Fibroblast of skin of right quadriceps (primary cell): Measurements from ENCODE around the gene AP4E1.
"Not testable (repeated sequence)": the region's sequence is repeated elsewhere in the genome, so short reads cannot be mapped to it uniquely, and the experiment has no call there.

ENCODE experiments used
- DNase-seq: peaks from one replicate; pipeline ENCODE4 v3.0.0-alpha.2; 2013

Gene AP4E1

DNA sequence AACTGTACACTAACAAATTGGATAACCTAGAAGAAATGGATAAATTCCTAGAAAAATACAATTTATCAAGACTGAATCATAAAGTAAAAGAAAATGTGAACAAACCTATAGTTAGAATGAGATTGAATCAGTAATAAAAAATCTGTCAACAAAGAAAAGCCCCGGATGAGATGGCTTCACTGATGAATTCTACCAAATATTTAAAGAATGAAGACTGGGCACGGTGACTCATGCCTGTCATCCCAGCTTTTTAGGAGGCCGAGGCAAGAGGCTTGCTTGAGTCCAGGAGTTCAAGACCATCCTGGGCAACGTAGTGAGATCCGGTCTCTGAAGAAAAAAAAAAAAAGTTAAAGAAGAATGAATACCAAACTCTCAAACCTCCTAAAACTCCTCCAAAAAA is 17.7 kb upstream of the AP4E1 start:
- DNase-seq: peak; percentile 33

DNA sequence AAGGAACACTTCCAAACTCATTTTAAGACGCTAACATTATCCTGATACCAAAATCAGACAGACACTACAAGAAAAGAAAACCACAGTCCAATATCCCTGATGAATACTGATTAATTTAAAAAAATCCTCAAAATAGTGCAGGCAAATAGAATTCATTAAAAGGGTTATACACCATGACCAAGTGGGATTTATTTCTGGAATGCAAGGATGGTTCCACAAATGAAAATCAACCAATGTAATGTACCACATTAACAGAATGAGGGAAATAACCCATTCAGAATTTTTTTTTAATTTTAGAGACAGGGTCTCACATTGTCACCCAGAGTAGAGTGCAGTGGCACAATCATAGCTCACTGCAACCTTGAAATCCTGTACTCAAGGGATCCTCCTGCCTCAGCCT is 17.3 kb upstream of the AP4E1 start:
- no peak for DNase-seq

DNA sequence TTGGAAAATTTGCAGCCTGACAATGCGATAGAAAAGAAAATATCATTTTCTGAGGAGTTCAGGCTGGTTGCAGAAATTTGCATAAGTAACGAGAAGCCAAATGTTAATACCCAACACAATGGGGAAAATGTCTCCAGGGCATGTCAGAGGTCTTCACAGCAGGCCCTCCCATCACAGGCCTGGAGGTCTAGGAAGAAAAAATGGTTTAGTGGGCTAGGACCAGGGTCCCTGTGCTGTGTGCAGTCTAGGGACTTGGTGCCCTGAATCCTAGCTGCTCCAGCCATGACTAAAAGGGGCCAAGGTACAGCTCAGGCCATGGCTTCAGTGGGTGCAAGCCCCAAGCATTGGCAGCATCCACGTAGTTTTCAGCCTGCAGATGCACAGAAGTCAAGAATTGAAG is 14.5 kb upstream of the AP4E1 start:
- no peak for DNase-seq

DNA sequence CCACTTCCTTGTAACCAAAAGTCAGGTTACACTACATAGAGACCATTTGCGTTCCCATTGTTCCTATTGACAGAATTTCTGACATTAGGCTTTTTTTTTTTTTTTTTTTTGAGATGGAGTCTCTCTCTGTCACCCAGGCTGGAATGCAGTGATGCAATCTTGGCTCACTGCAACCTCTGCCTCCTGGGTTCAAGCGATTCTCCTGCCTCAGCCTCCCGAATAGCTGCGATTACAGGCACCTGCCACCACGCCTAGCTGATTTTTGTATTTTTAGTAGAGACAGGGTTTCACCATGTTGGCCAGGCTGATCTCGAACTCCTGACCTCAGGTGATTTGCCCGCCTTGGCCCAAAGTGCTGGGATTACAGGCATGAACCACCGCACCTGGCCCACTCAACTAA is 7.1 kb upstream of the AP4E1 start:
- DNase-seq: not testable (repeated sequence)

DNA sequence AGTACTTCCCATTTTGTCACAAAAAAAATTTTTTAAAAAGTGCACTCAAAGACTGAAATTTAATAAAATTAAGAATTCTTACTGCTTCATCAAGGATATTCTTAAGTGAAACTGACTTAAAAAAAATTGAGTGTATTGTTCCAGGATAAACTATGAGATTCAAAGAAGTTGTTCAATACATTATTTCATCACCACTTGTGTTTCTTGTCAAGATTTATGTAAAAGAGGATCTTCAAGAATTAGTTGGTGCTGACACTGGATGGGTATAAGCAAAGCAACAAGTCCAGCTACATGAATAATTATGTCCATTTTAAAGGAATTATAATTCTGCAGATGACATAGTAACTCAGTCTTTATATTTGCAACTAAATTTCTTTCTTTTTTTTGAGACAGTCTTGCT is 4.3 kb upstream of the AP4E1 start:
- DNase-seq: no peak

DNA sequence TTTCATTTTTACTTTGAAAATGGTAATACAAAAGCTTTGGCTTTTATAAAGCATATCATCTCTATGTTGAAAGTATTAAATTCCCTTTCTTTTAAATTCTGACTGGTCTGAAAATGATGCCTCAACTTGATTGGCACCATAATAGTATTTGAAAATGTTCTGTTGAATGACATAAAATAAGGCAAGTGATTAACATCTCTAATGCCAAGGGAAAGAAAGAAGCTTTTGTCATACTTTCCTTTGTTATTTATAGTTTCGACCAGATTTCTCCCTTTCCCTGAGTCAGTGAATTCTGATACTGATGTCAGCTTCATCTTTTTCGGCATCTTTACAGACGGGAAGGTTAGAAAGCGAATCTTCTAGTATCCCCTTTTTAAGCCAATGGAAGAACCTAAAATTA is 3.4 kb upstream of the AP4E1 start:
- DNase-seq: no peak

DNA sequence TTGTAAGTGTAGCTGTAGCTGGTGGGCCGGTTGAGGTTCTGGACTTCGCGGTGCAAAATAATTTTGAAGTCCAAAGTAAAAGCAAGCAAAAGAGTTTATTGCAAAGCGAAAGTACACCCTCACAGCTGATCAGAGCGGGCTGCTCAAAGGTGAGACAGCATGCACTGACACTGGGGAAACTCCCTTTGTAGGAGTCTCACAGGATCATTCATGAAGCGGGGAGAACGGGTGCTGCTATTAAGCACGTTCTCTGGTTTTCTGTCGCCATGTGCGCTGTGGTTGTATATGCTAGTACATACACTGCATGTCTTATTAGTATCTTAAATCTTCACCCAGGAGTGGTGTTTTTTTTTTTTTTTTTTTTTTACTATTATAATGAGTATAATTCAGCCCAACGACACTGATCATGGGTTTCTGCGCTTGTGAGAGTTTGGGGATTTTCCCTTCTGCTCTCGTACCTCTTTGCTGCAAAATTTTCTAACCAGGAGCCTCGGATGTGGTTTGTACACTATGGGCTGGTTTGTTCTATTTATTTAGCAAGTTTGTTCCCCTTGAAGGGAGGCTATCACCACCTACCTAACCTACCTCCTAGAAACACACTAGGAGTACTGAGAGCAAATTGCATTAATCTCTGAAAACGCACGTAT is 1.4 kb upstream of the AP4E1 start:
- DNase-seq: no peak

DNA sequence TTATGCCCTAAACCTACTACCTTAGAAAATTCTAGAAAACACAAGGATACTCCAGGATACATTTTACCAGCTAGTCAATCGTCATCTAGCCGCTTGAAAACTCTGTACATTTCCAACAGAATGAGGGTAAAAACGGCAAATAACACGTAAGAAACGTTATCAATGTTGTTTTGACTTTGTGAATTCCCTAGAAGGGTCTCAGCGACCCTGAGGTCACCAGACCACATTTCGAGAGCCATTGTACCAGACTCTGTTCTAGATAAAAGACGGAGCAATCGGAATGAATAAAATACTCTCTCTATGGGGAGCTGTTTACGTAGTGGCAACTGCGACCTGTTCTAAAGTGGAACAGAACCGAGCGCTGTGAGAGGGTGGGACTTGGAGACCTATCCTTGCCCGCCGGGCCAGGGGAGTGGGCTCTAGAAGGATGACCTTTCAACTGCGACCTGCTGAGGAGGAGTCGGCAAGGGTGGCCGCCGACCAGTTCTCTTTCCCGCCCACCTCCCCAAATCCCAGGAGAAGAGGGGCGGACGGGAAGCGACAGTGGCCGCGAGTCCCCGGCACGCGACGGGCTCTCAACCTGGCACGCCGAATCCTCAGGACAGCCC is 778 bp upstream of the AP4E1 start:
- DNase-seq: peak; percentile 24

DNA sequence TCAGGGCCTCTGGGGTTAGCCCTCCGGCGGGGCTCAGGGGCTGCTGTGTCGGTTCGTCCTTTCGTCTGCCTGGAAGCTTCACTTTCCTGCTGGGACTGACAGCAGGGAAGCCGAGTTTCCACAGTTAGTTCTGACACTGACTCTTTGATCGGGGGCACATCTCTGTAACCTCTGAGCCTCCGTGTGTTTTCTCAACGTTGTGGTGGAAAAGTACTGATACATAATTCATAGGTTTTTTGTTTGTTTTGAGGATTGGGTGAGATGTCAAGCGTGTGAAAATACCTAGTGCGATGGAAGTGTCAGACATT is 481 bp downstream of the AP4E1 start:
- DNase-seq: no peak

DNA sequence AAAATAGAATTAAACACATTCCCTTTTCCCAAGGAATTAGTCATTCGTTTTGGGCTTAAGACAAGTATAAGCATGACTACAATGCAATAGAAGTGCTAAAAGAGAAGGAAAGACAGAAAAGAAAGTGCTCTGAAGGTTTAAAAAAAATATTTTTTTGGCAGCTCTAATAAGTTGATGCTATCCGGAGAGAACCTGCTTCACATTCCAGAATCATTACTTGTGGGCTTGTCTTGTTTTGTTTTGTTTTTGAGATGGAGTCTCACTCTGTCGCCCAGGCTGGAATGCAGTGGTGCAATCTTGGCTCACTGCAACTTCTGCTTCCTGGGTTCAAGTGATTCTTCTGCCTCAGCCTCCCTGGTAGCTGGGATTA is 1.9 kb downstream of the AP4E1 start:
- DNase-seq: peak; percentile 87

DNA sequence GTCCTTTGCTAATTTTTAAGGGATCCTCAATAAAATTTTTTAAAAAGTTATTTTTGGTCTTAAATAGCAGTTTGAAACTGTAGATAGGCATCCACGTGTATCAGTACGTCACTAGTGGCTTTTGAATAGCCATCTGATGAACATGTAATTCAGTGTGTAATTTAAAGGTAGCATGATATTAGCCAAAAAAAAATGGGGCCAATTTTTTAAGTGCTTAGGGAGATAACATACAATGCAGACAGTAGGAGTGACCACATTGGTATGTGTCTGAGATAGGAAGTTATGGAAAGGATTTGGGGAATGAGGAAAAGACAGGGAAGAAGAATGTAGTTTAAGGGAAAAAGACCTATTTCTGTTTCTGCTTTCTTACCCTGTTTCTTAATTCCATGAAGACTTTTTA is 2.5 kb downstream of the AP4E1 start:
- DNase-seq: peak; percentile 43

DNA sequence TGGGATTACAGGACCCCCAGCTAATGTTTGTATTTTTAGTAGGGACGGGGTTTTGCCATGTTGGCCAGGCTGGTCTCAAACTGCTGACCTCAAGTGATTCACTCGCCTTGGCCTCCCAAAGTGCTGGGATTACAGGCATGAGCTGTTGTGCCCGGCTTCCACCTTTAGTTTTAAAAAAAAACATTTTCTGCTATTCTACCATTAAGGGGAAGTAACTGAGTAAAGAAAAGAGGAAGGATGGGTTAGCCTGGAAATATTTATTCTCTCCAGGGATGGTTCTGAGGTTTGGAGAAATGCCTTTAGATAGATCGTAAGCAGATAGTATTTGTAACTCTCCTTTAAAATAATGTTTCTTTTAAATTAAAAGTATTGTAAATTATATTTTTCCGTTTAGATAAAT is 3.1 kb downstream of the AP4E1 start:
- DNase-seq: peak; percentile 26

DNA sequence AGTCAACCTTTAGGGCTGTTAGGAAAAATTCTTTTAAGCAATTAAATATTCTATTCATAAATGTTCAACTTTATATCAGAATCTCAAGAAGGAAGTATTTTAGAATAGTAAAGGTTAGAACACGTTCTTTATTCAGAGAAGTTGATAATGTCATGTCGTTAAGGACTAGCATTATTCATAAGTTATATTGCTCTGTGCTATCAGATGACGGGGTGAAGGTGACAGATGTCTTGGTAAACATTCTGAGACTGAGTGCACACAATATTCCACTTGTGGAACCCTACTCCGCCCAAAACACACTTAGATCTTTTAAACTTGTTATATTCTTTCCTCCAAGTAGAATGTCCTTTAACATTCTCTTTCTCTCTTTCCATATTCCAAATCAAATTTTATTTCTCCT is 7.9 kb downstream of the AP4E1 start:
- DNase-seq: no peak

DNA sequence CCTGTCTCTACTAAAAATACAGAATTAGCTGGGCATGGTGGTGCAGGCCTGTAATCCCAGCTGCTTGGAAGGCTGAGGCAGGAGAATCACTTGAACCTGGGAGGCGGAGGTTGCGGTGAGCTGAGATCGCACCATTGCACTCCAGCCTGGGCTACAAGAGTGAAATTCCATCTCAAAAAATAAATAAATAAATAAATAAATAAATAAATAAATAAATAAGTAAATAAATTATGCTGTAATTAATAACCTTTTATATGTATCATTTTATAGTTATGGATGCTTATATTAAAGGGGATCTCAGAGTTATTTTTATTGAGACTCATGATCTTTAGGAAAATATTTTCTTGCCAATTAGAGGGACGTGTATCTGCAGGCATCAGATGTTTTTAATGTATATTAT is 10.9 kb downstream of the AP4E1 start:
- DNase-seq: not testable (repeated sequence)

DNA sequence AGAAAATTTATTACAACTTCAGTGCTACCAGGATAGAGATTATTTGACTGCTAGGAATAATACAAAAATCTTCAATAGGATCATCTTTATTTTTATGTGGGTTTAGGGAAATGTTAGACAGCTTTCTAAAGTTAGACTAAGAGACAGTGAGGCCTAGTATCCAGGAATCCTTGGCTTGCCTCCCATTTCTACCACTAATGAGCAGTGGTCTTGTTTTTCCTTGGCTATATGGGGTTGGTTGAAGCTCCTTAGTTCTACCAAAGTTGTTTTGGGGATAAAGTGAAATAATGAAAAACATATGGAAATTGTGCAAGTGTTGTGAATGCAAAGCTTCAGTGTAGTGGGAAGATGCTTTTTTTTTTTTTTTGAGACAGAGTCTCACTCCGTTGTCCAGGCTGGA is 16.8 kb downstream of the AP4E1 start:
- peak; percentile 78 for DNase-seq

DNA sequence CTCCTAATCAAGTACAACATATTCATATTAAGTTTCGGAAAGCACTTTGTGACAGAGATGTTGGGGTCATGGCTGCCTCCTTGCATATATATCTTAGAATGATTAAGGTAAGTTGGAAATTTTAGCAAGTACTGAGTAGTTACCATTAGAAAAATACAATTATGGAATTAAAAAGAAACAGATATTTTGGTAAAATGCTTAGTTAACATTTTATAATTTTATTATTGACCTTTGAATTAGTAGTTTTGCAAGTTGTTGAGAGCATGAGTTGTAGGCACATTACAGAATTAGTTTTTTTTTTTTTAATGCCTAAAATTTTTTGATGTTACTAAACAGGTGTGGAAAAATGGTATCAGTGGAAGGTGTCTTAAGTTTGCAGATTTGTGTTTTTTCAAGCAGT is 20.6 kb downstream of the AP4E1 start:
- no peak for DNase-seq

DNA sequence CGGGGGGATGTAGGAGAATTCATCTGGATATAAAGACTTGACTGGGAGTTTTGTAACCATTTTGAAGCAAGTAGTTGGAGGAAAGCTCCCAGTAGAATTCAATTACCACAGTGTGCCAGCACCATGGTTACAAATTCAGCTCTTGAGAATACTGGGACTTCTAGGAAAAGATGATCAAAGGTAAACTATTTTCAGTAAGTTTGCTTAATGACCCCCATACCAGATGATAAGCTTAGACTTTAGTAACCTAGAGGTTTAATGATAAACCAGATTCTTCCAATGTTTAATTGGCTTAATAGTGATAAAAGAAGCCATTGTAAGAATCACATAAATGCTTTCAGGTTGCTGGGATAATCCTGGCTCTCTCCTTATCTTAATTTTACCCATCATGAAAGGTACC is 22.3 kb downstream of the AP4E1 start:
- no peak for DNase-seq

DNA sequence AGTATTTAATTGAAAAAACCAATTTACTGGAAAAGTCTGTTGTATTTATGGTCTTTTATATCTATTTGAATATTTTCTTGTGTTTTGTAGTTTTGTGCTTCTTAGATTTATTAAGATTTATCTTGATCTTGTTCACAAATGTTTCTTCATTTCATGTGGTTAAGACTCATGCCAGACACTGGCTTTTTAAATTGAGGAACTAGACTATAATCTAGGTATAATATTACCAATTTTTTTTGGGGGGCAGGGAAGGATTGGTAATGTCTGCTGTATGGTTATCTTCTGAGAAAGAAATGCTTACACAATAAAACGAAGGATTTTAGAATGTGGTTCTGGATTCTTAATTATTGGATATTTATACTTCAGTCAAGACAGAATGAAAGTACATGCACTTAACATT is 24.9 kb downstream of the AP4E1 start:
- no peak for DNase-seq

DNA sequence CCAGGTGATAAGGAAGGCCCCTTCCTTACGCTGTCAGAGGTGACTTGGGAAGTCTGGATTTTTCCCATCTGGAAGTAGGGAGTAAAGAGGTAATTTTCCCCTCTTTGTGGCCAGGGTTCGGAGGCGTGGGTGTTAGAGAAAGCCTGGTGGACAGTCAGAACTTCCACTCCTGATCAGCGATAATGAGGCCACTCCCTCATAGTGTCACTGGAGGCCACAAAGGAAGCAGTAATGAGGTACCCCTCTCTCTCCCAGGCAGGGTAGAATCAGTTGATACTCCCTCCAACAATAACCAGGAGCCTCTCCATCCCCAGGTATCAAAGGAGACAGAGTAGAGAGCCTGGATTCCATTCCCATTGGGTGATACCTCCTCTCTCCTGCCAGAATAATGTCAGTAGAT is 30.0 kb downstream of the AP4E1 start:
- no peak for DNase-seq

DNA sequence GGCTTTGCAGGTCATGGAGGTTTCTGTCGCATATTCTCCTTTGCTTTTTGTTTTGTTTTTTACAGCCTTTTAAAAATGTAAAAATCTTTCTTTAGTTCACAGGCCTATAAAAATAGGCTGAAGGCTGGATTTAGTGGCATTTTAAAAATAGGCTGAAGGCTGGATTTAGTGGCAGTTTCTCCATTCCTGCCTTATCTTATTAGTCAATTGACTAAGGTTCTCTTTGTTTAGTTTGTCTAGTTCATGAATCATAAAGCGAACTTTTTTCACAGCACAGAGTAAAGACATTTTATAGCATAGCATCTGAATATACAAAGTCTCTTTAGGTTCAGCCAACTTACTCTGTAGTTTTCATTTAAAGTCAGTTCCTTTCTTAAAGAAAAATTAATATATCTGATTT is 31.4 kb downstream of the AP4E1 start:
- peak; percentile 4 for DNase-seq

DNA sequence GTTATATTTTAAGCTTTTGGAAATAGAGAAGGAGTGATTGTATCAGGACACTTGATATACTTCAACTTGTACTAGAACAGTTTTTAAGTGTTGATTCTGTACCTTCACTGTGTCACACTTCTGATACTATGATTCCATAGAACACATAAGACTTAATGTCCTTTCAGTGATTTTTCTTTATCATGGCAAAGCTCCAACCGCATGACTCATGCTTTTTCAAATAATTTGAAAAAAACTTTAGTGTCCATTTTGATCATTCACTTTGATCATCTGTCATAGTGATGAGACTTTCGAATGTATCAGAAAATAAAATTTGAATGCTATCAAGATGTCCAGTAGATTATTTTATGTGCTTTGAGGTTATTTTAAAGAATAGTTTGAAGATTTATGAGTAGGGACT is 32.0 kb downstream of the AP4E1 start:
- DNase-seq: peak; percentile 18

DNA sequence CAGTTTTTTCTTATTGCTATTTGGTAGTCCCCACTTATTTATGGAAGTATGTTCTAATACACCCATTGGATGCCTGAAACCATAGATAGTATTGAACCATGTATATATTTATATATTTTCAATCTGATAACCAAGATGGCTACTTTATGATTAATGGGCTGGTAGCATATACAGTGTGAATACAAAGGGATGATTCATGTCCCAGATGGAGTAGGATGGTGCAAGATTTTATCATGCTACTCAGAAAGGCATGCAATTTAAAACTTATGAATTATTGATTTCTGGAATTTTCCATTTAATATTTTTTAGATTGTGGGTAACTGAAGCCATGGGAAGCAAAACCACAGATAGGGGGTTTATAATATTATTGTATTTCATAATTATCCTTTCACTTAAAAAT is 35.2 kb downstream of the AP4E1 start:
- peak; percentile 16 for DNase-seq

DNA sequence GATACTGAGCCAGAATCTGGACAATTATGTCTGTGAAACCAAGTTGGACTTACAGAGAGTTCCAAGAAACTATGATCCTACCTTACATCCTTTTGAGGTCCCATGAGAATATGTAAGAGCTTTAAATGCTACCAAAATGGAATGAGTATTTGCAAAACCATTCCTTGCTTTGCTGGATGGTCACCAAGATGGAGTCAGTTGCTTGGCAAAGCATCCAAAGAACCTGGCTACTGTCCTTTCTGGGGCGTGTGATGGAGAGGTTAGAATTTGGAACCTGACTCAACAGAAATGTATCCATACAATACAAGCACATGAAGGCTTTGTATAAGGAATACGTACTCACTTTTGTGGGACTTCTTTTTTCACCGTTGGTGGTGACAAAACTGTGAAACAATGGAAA is 36.2 kb downstream of the AP4E1 start:
- peak; percentile 35 for DNase-seq

DNA sequence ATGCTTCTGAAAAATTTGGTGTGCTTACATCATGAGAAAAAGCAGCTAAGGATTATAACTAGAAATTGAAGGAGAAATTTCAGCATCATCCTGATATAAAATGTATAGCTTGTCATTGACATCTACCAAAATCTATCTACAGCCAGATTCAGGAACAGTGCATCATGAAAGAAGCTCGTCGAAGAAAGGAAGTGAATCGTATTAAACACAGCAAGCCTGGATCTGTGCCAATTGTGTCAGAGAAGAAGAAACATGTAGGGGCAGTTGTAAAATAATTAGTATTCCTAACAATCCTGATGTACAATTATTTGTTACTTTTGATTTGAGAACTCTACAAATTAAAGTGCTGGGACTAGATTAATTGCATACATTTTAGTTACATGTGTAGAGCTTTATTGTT is 37.2 kb downstream of the AP4E1 start:
- DNase-seq: peak; percentile 39

DNA sequence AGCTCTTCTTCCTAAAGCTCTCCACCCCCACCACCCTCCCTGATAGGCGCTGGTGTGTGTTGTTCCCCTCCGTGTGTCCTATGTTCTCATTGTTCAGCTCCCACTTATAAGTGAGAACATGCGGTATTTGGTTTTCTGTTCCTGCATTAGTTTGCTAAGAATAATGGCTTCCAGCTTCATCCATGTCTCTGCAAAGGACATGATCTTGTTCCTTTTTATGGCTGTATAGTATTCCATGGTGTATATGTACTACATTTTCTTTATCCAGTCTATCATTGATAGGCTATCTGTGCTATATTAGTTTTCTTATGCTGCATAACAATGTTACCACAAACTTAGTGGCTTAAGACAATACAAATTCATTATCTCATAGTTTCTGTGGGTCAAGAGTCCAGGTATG is 42.3 kb downstream of the AP4E1 start:
- DNase-seq: not testable (repeated sequence)

DNA sequence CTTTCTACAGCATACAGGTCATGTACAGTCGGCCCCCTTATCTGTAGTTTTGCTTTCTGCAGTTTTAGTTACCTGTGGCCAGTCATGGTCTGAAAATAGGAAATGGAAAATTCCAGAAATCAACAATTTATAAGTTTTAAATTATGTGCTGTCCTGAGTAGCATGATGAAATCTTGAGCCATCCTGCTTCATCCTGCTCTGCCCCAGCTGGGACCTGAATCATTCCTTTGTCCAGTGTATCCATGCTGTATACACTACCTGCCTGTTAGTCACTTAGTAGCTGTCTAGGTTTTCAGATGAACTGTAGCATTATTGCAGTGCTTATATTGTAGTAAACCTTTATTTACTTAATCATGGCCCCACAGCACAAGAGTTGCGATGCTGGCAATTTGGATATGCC is 44.8 kb downstream of the AP4E1 start:
- peak; percentile 54 for DNase-seq
